ENCODE measurements around the gene APLF. TPM values are rescaled to one million over a fixed set of nuclear protein-coding genes. Genes with fewer than 3 reads are reported as not detected.
A peak's percentile ranks its signal among the peaks of the same experiment; 100 is the strongest.

The APLF gene
- total RNA-seq, 2 experiments from 2014 or later, result 4.1 to 4.3 TPM

- POLR2A ChIA-PET, result interaction anchor here (1.1 kb wide), 1 partner anchor 10 kb away, joined by 8 read pairs; no protein-coding TSS in a partner anchor
- DNase-seq, result peak in 4 of 14 experiments; percentile 4 to 34 (median 20)
- Mint-ChIP-seq H3K27me3 (no peaks in the 10 kb centered on the region), H3K36me3 (ENCODE audit: low read depth) (peaks cover 11% of the 10 kb centered on the region), H3K27ac (peak overlapping the region; percentile 6), H3K9me3 (no peaks in the 10 kb centered on the region), H3K4me1 (ENCODE audit: low read depth) (peaks cover 15% of the 10 kb centered on the region), H3K4me3 (peak overlapping the region; percentile 0)
- Histone ChIP-seq H3K27ac (ENCODE audit: low read depth in 1 of 2, low read length in 2 of 2) (peak overlapping the region in 1 of 2 donors; percentile 40), H3K9me3 (ENCODE audit: control insufficient read depth in 1 of 2, insufficient read depth in 1 of 2, low read length in 2 of 2) (no peaks in the 10 kb centered on the region), H3K4me1 (ENCODE audit: insufficient read depth, low read length) (peaks cover 12% of the 10 kb centered on the region), H3K27me3 (ENCODE audit: control insufficient read depth in 1 of 2, insufficient read depth in 2 of 2, low read length in 2 of 2) (no peaks in the 10 kb centered on the region), H3K4me3 (ENCODE audit: low read length) (no peak overlapping the region), H3K36me3 (ENCODE audit: insufficient read depth, low read length) (no peaks in the 10 kb centered on the region)
- peak; percentile 39 for ATAC-seq (ENCODE audit: poor library complexity)
- CTCF ChIA-PET, result interaction anchor here (1.5 to 2.1 kb wide), 2 partner anchors 17 to 18 kb away, joined by 3 to 6 read pairs; no protein-coding TSS in a partner anchor
- intact Hi-C loops (cut with DNase I, micrococcal nuclease), result no loop called here
- TF ChIP-seq, protein P1, sequence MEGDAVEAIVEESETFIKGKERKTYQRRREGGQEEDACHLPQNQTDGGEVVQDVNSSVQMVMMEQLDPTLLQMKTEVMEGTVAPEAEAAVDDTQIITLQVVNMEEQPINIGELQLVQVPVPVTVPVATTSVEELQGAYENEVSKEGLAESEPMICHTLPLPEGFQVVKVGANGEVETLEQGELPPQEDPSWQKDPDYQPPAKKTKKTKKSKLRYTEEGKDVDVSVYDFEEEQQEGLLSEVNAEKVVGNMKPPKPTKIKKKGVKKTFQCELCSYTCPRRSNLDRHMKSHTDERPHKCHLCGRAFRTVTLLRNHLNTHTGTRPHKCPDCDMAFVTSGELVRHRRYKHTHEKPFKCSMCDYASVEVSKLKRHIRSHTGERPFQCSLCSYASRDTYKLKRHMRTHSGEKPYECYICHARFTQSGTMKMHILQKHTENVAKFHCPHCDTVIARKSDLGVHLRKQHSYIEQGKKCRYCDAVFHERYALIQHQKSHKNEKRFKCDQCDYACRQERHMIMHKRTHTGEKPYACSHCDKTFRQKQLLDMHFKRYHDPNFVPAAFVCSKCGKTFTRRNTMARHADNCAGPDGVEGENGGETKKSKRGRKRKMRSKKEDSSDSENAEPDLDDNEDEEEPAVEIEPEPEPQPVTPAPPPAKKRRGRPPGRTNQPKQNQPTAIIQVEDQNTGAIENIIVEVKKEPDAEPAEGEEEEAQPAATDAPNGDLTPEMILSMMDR (IDR thresholded peaks at IDR 0.05), result no peak
Measured at GRCh38 chr2:68506170-68506569, 38.8 kb downstream of the APLF start.

DNA sequence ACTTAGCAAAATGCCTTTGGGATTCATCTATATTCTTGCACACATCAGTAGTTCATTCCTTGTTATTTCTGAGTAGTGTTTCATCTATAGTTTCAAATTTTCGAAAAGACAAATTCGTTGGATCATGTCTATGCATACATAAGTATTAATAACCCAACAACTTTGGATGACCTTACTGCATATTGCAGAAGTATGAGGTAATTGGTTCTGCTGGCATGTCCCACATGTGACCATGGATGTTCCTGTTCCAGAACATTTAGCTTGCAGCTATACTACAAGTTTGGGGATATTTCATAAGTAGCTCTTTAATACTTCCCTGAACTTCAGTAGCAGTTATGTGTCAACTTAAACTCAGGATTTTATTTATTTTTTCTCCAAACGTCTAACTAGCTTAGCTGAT, 44.9 kb downstream of the APLF start:
- no peak overlapping the region for H3K27ac Mint-ChIP-seq
- Histone ChIP-seq H3K36me3 (ENCODE audit: insufficient read depth, low read length) (no peaks in the 10 kb centered on the region), H3K4me1 (ENCODE audit: insufficient read depth, low read length) (no peaks in the 10 kb centered on the region), H3K4me3 (ENCODE audit: low read length) (no peak overlapping the region), H3K27me3 (ENCODE audit: control insufficient read depth in 1 of 2, insufficient read depth in 2 of 2, low read length in 2 of 2) (no peaks in the 10 kb centered on the region), H3K9me3 (ENCODE audit: control insufficient read depth in 1 of 2, insufficient read depth in 1 of 2, low read length in 2 of 2) (no peaks in the 10 kb centered on the region), H3K27ac (ENCODE audit: low read depth in 1 of 2, low read length in 2 of 2) (no peak overlapping the region)
- TF ChIP-seq, protein P1 (IDR thresholded peaks at IDR 0.05), result no peak
- H3K4me3 Mint-ChIP-seq, result no peak overlapping the region
- H3K27me3 Mint-ChIP-seq, result no peaks in the 10 kb centered on the region
- CTCF ChIA-PET, result no interaction called here
- POLR2A ChIA-PET, result interaction anchor here (0.6 to 0.7 kb wide), 2 partner anchors 13 to 355 kb away, joined by 3 read pairs; partner anchors contain the start of gene PNO1
- ATAC-seq (ENCODE audit: poor library complexity) (no peak), DNase-seq (no peak)
- no peaks in the 10 kb centered on the region for H3K4me1 Mint-ChIP-seq (ENCODE audit: low read depth)
- intact Hi-C loops (cut with DNase I, micrococcal nuclease), result no loop called here
- H3K36me3 Mint-ChIP-seq (ENCODE audit: low read depth), result peaks cover 2% of the 10 kb centered on the region
- peaks cover 2% of the 10 kb centered on the region for H3K9me3 Mint-ChIP-seq

GRCh38 chr2:68512966-68513365, 45.6 kb downstream of the APLF start:
- H3K4me1 Mint-ChIP-seq (ENCODE audit: low read depth), result no peaks in the 10 kb centered on the region
- POLR2A ChIA-PET, result interaction anchor here (0.6 to 0.7 kb wide), 2 partner anchors 12 to 355 kb away, joined by 3 read pairs; partner anchors contain the start of gene PNO1
- H3K9me3 ChIP-seq (ENCODE audit: control insufficient read depth in 1 of 2, insufficient read depth in 1 of 2, low read length in 2 of 2), result no peaks in the 10 kb centered on the region

More at GRCh38 chr2:68512966-68513365, 45.6 kb downstream of the APLF start:
- ATAC-seq (ENCODE audit: poor library complexity), result no peak
- intact Hi-C loops (cut with DNase I, micrococcal nuclease), result no loop called here
- Histone ChIP-seq H3K4me1 (ENCODE audit: insufficient read depth, low read length) (no peaks in the 10 kb centered on the region), H3K27ac (ENCODE audit: low read depth in 1 of 2, low read length in 2 of 2) (no peak overlapping the region), H3K36me3 (ENCODE audit: insufficient read depth, low read length) (no peaks in the 10 kb centered on the region), H3K27me3 (ENCODE audit: control insufficient read depth in 1 of 2, insufficient read depth in 2 of 2, low read length in 2 of 2) (no peaks in the 10 kb centered on the region), H3K4me3 (ENCODE audit: low read length) (no peak overlapping the region)
- peaks cover 2% of the 10 kb centered on the region for H3K9me3 Mint-ChIP-seq
- H3K4me3 Mint-ChIP-seq, result no peak overlapping the region
- CTCF ChIA-PET, result interaction anchor here (1.5 kb wide), 1 partner anchor 9 kb away, joined by 3 read pairs; no protein-coding TSS in a partner anchor
- no peaks in the 10 kb centered on the region for H3K27me3 Mint-ChIP-seq
- no peak for DNase-seq
- H3K36me3 Mint-ChIP-seq (ENCODE audit: low read depth), result no peaks in the 10 kb centered on the region
- TF ChIP-seq, protein P1 (IDR thresholded peaks at IDR 0.05), result no peak
- no peak overlapping the region for H3K27ac Mint-ChIP-seq

Measured in CD4-positive, alpha-beta T cell (primary cell).